Suprapubic skin (tissue), 4 donors: ENCODE results near the gene ASNSD1. TPM values are rescaled to one million over a fixed set of nuclear protein-coding genes. Genes with fewer than 3 reads are reported as not detected.
A peak's percentile ranks its signal among the peaks of the same experiment; 100 is the strongest.

ENCODE experiments used
- DNase-seq, 2 donors: peaks; one replicate each; pipeline ENCODE4 v3.0.0-alpha.2; 2019; ENCODE audit warnings: low spot score in 2 of 2
- H3K27ac ChIP-seq: fragments of 200-600 bp; sonication (generic); one replicate; pipeline ENCODE4 v1.5.1; 2019
- H3K27me3 ChIP-seq: fragments of 200-600 bp; sonication (generic); one replicate; pipeline ENCODE4 v1.5.1; 2019
- H3K36me3 ChIP-seq: fragments of 200-600 bp; sonication (generic); one replicate; pipeline ENCODE4 v1.5.1; 2019
- H3K4me1 ChIP-seq: fragments of 200-600 bp; sonication (generic); one replicate; pipeline ENCODE4 v1.5.1; 2019
- H3K4me3 ChIP-seq: fragments of 200-600 bp; sonication (generic); one replicate; pipeline ENCODE4 v1.5.1; 2019; ENCODE audit warnings: mild to moderate bottlenecking
- H3K9me3 ChIP-seq: fragments of 200-600 bp; sonication (generic); one replicate; pipeline ENCODE4 v1.5.1; 2019
- CTCF ChIP-seq, 2 donors: fragments of 200-600 bp in 1 of 2; fragments of 450-650 bp in 1 of 2; sonication (generic) in 1 of 2; IDR thresholded peaks; one replicate each; pipeline ENCODE4 v1.5.1; 2016 to 2019; ENCODE audit warnings: antibody characterized with exemption in 2 of 2, mild to moderate bottlenecking in 1 of 2, moderate library complexity in 1 of 2
- EP300 ChIP-seq: sonication (generic); formaldehyde crosslinking; IDR thresholded peaks from one replicate; pipeline ENCODE4 v1.6.1; 2017; ENCODE audit warnings: antibody characterized with exemption
- POLR2A ChIP-seq, 2 donors: fragments of 450-650 bp; IDR thresholded peaks; one replicate each; pipeline ENCODE4 v1.6.1; 2017; ENCODE audit warnings: antibody characterized with exemption in 2 of 2, mild to moderate bottlenecking in 2 of 2, moderate library complexity in 2 of 2
- POLR2AphosphoS5 ChIP-seq, 3 donors: sonication (generic); formaldehyde crosslinking; IDR thresholded peaks; one replicate each; pipeline ENCODE4 v1.6.1; 2017; ENCODE audit warnings: antibody characterized with exemption in 3 of 3
- WGBS: methylation state at CpG from one replicate; pipeline ENCODE4 v1.1.5; 2018; 5-methylcytosine and 5-hydroxymethylcytosine counted together
- total RNA-seq, 4 donors: library from RNA; depleted of rRNA; stranded (reverse); fragments of >200 nt; gene quantifications; one replicate each; pipeline ENCODE4 v1.1.0, GENCODE V29; 2016

Gene ASNSD1
- total RNA-seq, 4 donors from 2014 or later = 27.9 to 34.8 (median 31.7) TPM

GRCh38 chr2:189628817-189629530 is 32.3 kb upstream of the ASNSD1 start:
- TF ChIP-seq EP300 (no peak), POLR2AphosphoS5 (IDR thresholded peaks at IDR 0.05) (no peak), CTCF (IDR thresholded peaks at IDR 0.05) (no peak), POLR2A (IDR thresholded peaks at IDR 0.05) (no peak)
- no peaks in the 10 kb centered on the region for H3K9me3 ChIP-seq
- H3K27ac ChIP-seq = no peak overlapping the region
- no peak for DNase-seq
- peaks cover 4% of the 10 kb centered on the region for H3K4me1 ChIP-seq
- 83% methylated on average over 9 of the region's 9 CpGs for WGBS
- H3K27me3 ChIP-seq = no peaks in the 10 kb centered on the region
- H3K4me3 ChIP-seq = no peak overlapping the region
- no peaks in the 10 kb centered on the region for H3K36me3 ChIP-seq

- TF ChIP-seq POLR2A (IDR thresholded peaks at IDR 0.05) (no peak), POLR2AphosphoS5 (IDR thresholded peaks at IDR 0.05) (no peak), CTCF (IDR thresholded peaks at IDR 0.05) (no peak), EP300 (no peak)
- WGBS = 60% methylated on average over 10 of the region's 10 CpGs
- Histone ChIP-seq H3K27me3 (no peaks in the 10 kb centered on the region), H3K27ac (no peak overlapping the region), H3K9me3 (no peaks in the 10 kb centered on the region), H3K4me1 (peaks cover 4% of the 10 kb centered on the region), H3K36me3 (no peaks in the 10 kb centered on the region), H3K4me3 (no peak overlapping the region)
- DNase-seq = no peak
These were observed 31.5 kb upstream of the ASNSD1 start for GRCh38 chr2:189629531-189630453.

- 77% methylated on average over 4 of the region's 4 CpGs for WGBS
- Histone ChIP-seq H3K36me3 (no peaks in the 10 kb centered on the region), H3K9me3 (no peaks in the 10 kb centered on the region), H3K4me3 (no peak overlapping the region), H3K4me1 (peaks cover 4% of the 10 kb centered on the region), H3K27ac (no peak overlapping the region), H3K27me3 (no peaks in the 10 kb centered on the region)
- no peak for TF ChIP-seq EP300
- no peak for TF ChIP-seq POLR2AphosphoS5 (IDR thresholded peaks at IDR 0.05)
- no peak for TF ChIP-seq CTCF (IDR thresholded peaks at IDR 0.05)
- TF ChIP-seq POLR2A (IDR thresholded peaks at IDR 0.05) = no peak
- DNase-seq = no peak
These were observed 29.4 kb upstream of the ASNSD1 start for GRCh38 chr2:189631849-189632248.

GRCh38 chr2:189633392-189633811 is 27.9 kb upstream of the ASNSD1 start:
- 81% methylated on average over 5 of the region's 5 CpGs for WGBS
- Histone ChIP-seq H3K9me3 (no peaks in the 10 kb centered on the region), H3K27me3 (no peaks in the 10 kb centered on the region), H3K4me3 (no peak overlapping the region), H3K4me1 (peaks cover 4% of the 10 kb centered on the region), H3K36me3 (no peaks in the 10 kb centered on the region), H3K27ac (no peak overlapping the region)
- peak in 1 of 2 donors; percentile 58 for DNase-seq
- TF ChIP-seq POLR2A (IDR thresholded peaks at IDR 0.05) = no peak
- peak in 1 of 2 donors; percentile 5 for TF ChIP-seq CTCF (IDR thresholded peaks at IDR 0.05)

- no peaks in the 10 kb centered on the region for H3K4me1 ChIP-seq
- H3K9me3 ChIP-seq = no peaks in the 10 kb centered on the region
- 84% methylated on average over 2 of the region's 2 CpGs for WGBS
- no peaks in the 10 kb centered on the region for H3K27me3 ChIP-seq
- DNase-seq = no peak
- H3K36me3 ChIP-seq = no peaks in the 10 kb centered on the region
- H3K27ac ChIP-seq = no peak overlapping the region
- H3K4me3 ChIP-seq = no peak overlapping the region
- TF ChIP-seq POLR2AphosphoS5 (IDR thresholded peaks at IDR 0.05) = no peak
- TF ChIP-seq EP300 = no peak
These were observed 25.9 kb upstream of the ASNSD1 start for GRCh38 chr2:189635353-189635752.
